ENCODE measurements around the gene WDR74.
"Not testable (repeated sequence)": the region's sequence is repeated elsewhere in the genome, so short reads cannot be mapped to it uniquely, and the experiment has no call there.

Gene WDR74

GRCh38 chr11:62875698-62876478 lies 36.5 kb upstream of the WDR74 start:
- DNase-seq (ENCODE audit: low read depth) = no peak
- no peak overlapping the region for H3K4me3 ChIP-seq (ENCODE audit: control insufficient read depth, low read depth, low read length)
- TF ChIP-seq CTCF (conservative IDR thresholded peaks at IDR 0.05; ENCODE audit: control insufficient read depth, insufficient read depth, low read depth, low read length) = no peak

GRCh38 chr11:62874851-62875250 lies 35.5 kb upstream of the WDR74 start:
- no peak for DNase-seq (ENCODE audit: low read depth)
- no peak for TF ChIP-seq CTCF (conservative IDR thresholded peaks at IDR 0.05; ENCODE audit: control insufficient read depth, insufficient read depth, low read depth, low read length)
- H3K4me3 ChIP-seq (ENCODE audit: control insufficient read depth, low read depth, low read length) = no peak overlapping the region

GRCh38 chr11:62865635-62866034 lies 26.2 kb upstream of the WDR74 start:
- no peak overlapping the region for H3K4me3 ChIP-seq (ENCODE audit: control insufficient read depth, low read depth, low read length)
- no peak for DNase-seq (ENCODE audit: low read depth)
- no peak for TF ChIP-seq CTCF (conservative IDR thresholded peaks at IDR 0.05; ENCODE audit: control insufficient read depth, insufficient read depth, low read depth, low read length)

GRCh38 chr11:62863687-62864335 lies 24.4 kb upstream of the WDR74 start:
- H3K4me3 ChIP-seq (ENCODE audit: control insufficient read depth, low read depth, low read length) = no peak overlapping the region
- DNase-seq (ENCODE audit: low read depth) = no peak
- TF ChIP-seq CTCF (conservative IDR thresholded peaks at IDR 0.05; ENCODE audit: control insufficient read depth, insufficient read depth, low read depth, low read length) = no peak

GRCh38 chr11:62861564-62862192 lies 22.3 kb upstream of the WDR74 start:
- not testable (repeated sequence) for H3K4me3 ChIP-seq (ENCODE audit: control insufficient read depth, low read depth, low read length)

GRCh38 chr11:62860835-62861563 lies 21.6 kb upstream of the WDR74 start:
- no peak for TF ChIP-seq CTCF (conservative IDR thresholded peaks at IDR 0.05; ENCODE audit: control insufficient read depth, insufficient read depth, low read depth, low read length)
- no peak for DNase-seq (ENCODE audit: low read depth)

More at GRCh38 chr11:62861564-62862192, 22.3 kb upstream of the WDR74 start:
- not testable (repeated sequence) for DNase-seq (ENCODE audit: low read depth)

GRCh38 chr11:62859281-62859703 lies 19.9 kb upstream of the WDR74 start:
- not testable (repeated sequence) for H3K4me3 ChIP-seq (ENCODE audit: control insufficient read depth, low read depth, low read length); DNase-seq (ENCODE audit: low read depth)

More at GRCh38 chr11:62860835-62861563, 21.6 kb upstream of the WDR74 start:
- H3K4me3 ChIP-seq (ENCODE audit: control insufficient read depth, low read depth, low read length) = no peak overlapping the region
